ENCODE results near the gene MGLL. TPM values are rescaled to one million over a fixed set of nuclear protein-coding genes. Genes with fewer than 3 reads are reported as not detected.

The MGLL gene
- total RNA-seq, 1 donor from 2014 or later = 61.0 TPM

- no peak for TF ChIP-seq CTCF (IDR thresholded peaks at IDR 0.05)
- Mint-ChIP-seq H3K4me1 (ENCODE audit: low read depth) (no peaks in the 10 kb centered on the region), H3K36me3 (ENCODE audit: low read depth) (no peaks in the 10 kb centered on the region), H3K27me3 (ENCODE audit: low read depth) (no peaks in the 10 kb centered on the region), H3K9me3 (ENCODE audit: low read depth) (no peaks in the 10 kb centered on the region), H3K27ac (ENCODE audit: unreplicated experiment) (no peak overlapping the region), H3K4me3 (ENCODE audit: unreplicated experiment) (no peak overlapping the region)
- DNase-seq (ENCODE audit: low spot score) = no peak
These were observed 16.8 kb upstream of the MGLL start for GRCh38 chr3:127839099-127839498.

GRCh38 chr3:127835993-127836882 lies 13.9 kb upstream of the MGLL start:
- H3K4me1 Mint-ChIP-seq (ENCODE audit: low read depth) = no peaks in the 10 kb centered on the region
- no peaks in the 10 kb centered on the region for H3K27me3 Mint-ChIP-seq (ENCODE audit: low read depth)
- peaks cover 4% of the 10 kb centered on the region for H3K36me3 Mint-ChIP-seq (ENCODE audit: low read depth)
- peaks cover 5% of the 10 kb centered on the region for H3K9me3 Mint-ChIP-seq (ENCODE audit: low read depth)
- DNase-seq (ENCODE audit: low spot score) = no peak
- no peak overlapping the region for H3K27ac Mint-ChIP-seq (ENCODE audit: unreplicated experiment)
- no peak for TF ChIP-seq CTCF (IDR thresholded peaks at IDR 0.05)
- no peak overlapping the region for H3K4me3 Mint-ChIP-seq (ENCODE audit: unreplicated experiment)

GRCh38 chr3:127834771-127835170 lies 12.5 kb upstream of the MGLL start:
- Mint-ChIP-seq H3K36me3 (ENCODE audit: low read depth) (peaks cover 6% of the 10 kb centered on the region), H3K27ac (ENCODE audit: unreplicated experiment) (no peak overlapping the region), H3K9me3 (ENCODE audit: low read depth) (peaks cover 17% of the 10 kb centered on the region), H3K4me3 (ENCODE audit: unreplicated experiment) (no peak overlapping the region), H3K27me3 (ENCODE audit: low read depth) (no peaks in the 10 kb centered on the region), H3K4me1 (ENCODE audit: low read depth) (no peaks in the 10 kb centered on the region)
- DNase-seq (ENCODE audit: low spot score) = no peak
- TF ChIP-seq CTCF (IDR thresholded peaks at IDR 0.05) = no peak

GRCh38 chr3:127833281-127834032 lies 11.1 kb upstream of the MGLL start:
- no peaks in the 10 kb centered on the region for H3K4me1 Mint-ChIP-seq (ENCODE audit: low read depth)
- H3K9me3 Mint-ChIP-seq (ENCODE audit: low read depth) = peaks cover 31% of the 10 kb centered on the region
- H3K36me3 Mint-ChIP-seq (ENCODE audit: low read depth) = peaks cover 12% of the 10 kb centered on the region
- no peak for DNase-seq (ENCODE audit: low spot score)
- TF ChIP-seq CTCF (IDR thresholded peaks at IDR 0.05) = no peak
- H3K27me3 Mint-ChIP-seq (ENCODE audit: low read depth) = no peaks in the 10 kb centered on the region
- H3K4me3 Mint-ChIP-seq (ENCODE audit: unreplicated experiment) = no peak overlapping the region
- H3K27ac Mint-ChIP-seq (ENCODE audit: unreplicated experiment) = no peak overlapping the region

- DNase-seq (ENCODE audit: low spot score) = no peak
- Mint-ChIP-seq H3K9me3 (ENCODE audit: low read depth) (peaks cover 37% of the 10 kb centered on the region), H3K27ac (ENCODE audit: unreplicated experiment) (no peak overlapping the region), H3K36me3 (ENCODE audit: low read depth) (peaks cover 16% of the 10 kb centered on the region), H3K27me3 (ENCODE audit: low read depth) (no peaks in the 10 kb centered on the region), H3K4me1 (ENCODE audit: low read depth) (no peaks in the 10 kb centered on the region), H3K4me3 (ENCODE audit: unreplicated experiment) (no peak overlapping the region)
- peak; percentile 70 for TF ChIP-seq CTCF (IDR thresholded peaks at IDR 0.05)
These were observed 9.4 kb upstream of the MGLL start for GRCh38 chr3:127831723-127832172.
